ENCODE data around the gene PPP1R14D.

PPP1R14D gene

DNA sequence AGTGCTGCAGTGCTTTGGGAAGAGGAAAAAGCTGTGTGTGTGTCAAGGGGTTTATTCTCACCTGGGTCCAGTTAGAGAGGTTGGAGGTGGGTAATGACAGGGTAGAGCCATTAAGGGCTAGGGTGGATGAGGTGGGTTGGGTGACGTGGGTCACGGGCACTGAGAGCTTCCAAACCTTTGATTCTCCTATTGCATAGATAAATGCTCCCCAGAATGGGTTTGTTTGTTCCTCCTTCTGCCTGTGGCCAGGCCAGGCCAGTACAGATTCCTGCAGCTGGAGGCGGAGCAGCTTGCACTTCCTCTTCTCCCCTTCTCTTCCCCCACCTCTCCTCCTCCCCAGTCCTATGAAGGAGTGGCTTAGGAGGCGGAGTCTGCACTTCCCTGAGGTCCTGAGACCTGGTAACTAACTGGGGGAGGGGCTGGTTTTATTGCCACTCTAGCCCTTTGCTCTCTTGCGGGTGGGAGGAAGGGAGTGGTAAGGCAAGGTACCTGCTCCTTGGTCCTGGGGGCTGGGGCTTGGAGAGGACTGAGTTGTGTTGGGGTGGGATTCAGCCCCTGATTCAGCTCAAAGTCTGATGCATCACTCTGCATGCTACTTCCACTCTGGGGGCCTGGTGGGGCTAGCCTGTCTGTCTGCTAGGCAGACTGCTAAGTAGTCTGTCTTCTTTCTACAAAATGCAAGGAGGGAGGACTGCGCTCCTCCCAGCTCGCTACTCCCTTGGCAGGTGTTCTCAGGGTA, 18.9 kb upstream of the PPP1R14D start:
- Histone ChIP-seq H4K5ac (ENCODE audit: low read length) (no peak overlapping the region), H3K4me3 (ENCODE audit: low read length) (no peak overlapping the region)
- no CpG with 5 or more reads among the region's 7 CpGs for WGBS (ENCODE audit: extremely low coverage, insufficient coverage, low lambda C conversion rate)

DNA sequence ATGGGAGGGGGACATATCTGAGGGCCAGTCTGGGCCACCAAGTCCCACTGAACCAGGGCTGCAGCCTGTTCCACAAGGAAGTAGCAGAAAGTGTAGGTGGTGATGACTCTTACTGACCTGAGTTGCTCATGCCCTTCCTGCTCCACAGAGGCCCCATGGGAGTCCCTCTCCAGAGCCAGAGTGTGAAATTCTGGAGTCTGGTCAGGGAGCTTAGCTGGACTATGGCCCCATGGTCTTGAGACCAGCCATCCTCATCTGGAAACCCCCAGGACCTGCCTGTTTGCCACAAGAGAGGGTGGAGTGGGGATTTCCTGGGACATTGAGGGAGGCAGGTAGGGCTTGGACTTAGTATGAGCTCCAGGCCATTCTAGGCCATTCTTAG, 18.3 kb upstream of the PPP1R14D start:
- Histone ChIP-seq H3K23ac (ENCODE audit: low read length) (no peak overlapping the region), H2BK120ac (ENCODE audit: low read depth, low read length) (no peak overlapping the region), H2AK5ac (ENCODE audit: low read length) (peak overlapping the region; percentile 58), H3K27ac (ENCODE audit: low read depth, low read length) (no peak overlapping the region), H4K5ac (ENCODE audit: low read length) (no peak overlapping the region), H3K4ac (ENCODE audit: low read depth, low read length) (no peak overlapping the region), H2BK15ac (replicated peaks; ENCODE audit: low read depth) (no peak overlapping the region), H2BK5ac (ENCODE audit: low read length) (no peak overlapping the region), H3K56ac (ENCODE audit: low read length) (peak overlapping the region; percentile 11), H3K18ac (ENCODE audit: low read length) (no peak overlapping the region), H3K27me3 (ENCODE audit: insufficient read depth, low read length, poor library complexity) (no peaks in the 10 kb centered on the region), H3K9ac (ENCODE audit: low read length) (no peak overlapping the region), H3K79me1 (ENCODE audit: low read length) (peaks cover 25% of the 10 kb centered on the region), H3K4me2 (ENCODE audit: low read length) (peak overlapping the region; percentile 29), H4K8ac (ENCODE audit: low read depth, low read length) (no peak overlapping the region), H3K36me3 (ENCODE audit: control insufficient read depth, insufficient read depth, low read length) (peaks cover 1% of the 10 kb centered on the region), H3K4me1 (ENCODE audit: control insufficient read depth, low read depth, low read length) (peaks cover 20% of the 10 kb centered on the region), H3K4me3 (ENCODE audit: low read length) (no peak overlapping the region), H3K79me2 (ENCODE audit: control insufficient read depth, insufficient read depth, low read length) (peaks cover 31% of the 10 kb centered on the region)
- no peak for DNase-seq

More for the DNA sequence above, 18.9 kb upstream of the PPP1R14D start:
- H3K4ac ChIP-seq (ENCODE audit: low read depth, low read length), result no peak overlapping the region
- no peak overlapping the region for H3K18ac ChIP-seq (ENCODE audit: low read length)
- H3K4me2 ChIP-seq (ENCODE audit: low read length), result peak overlapping the region; percentile 29
- H3K79me1 ChIP-seq (ENCODE audit: low read length), result peaks cover 25% of the 10 kb centered on the region
- no peaks in the 10 kb centered on the region for H3K27me3 ChIP-seq (ENCODE audit: insufficient read depth, low read length, poor library complexity)
- H2AK5ac ChIP-seq (ENCODE audit: low read length), result peak overlapping the region; percentile 58
- H3K36me3 ChIP-seq (ENCODE audit: control insufficient read depth, insufficient read depth, low read length), result peaks cover 1% of the 10 kb centered on the region
- H2BK5ac ChIP-seq (ENCODE audit: low read length), result no peak overlapping the region
- peak overlapping the region; percentile 60 for H3K56ac ChIP-seq (ENCODE audit: low read length)
- H3K23ac ChIP-seq (ENCODE audit: low read length), result no peak overlapping the region
- peaks cover 31% of the 10 kb centered on the region for H3K79me2 ChIP-seq (ENCODE audit: control insufficient read depth, insufficient read depth, low read length)
- peak; percentile 94 for DNase-seq
- no peak overlapping the region for H4K8ac ChIP-seq (ENCODE audit: low read depth, low read length)
- H3K9ac ChIP-seq (ENCODE audit: low read length), result peak overlapping the region; percentile 38
- H3K4me1 ChIP-seq (ENCODE audit: control insufficient read depth, low read depth, low read length), result peaks cover 20% of the 10 kb centered on the region
- no peak overlapping the region for H3K27ac ChIP-seq (ENCODE audit: low read depth, low read length)
- H2BK120ac ChIP-seq (ENCODE audit: low read depth, low read length), result no peak overlapping the region
- no peak overlapping the region for H2BK15ac ChIP-seq (replicated peaks; ENCODE audit: low read depth)

DNA sequence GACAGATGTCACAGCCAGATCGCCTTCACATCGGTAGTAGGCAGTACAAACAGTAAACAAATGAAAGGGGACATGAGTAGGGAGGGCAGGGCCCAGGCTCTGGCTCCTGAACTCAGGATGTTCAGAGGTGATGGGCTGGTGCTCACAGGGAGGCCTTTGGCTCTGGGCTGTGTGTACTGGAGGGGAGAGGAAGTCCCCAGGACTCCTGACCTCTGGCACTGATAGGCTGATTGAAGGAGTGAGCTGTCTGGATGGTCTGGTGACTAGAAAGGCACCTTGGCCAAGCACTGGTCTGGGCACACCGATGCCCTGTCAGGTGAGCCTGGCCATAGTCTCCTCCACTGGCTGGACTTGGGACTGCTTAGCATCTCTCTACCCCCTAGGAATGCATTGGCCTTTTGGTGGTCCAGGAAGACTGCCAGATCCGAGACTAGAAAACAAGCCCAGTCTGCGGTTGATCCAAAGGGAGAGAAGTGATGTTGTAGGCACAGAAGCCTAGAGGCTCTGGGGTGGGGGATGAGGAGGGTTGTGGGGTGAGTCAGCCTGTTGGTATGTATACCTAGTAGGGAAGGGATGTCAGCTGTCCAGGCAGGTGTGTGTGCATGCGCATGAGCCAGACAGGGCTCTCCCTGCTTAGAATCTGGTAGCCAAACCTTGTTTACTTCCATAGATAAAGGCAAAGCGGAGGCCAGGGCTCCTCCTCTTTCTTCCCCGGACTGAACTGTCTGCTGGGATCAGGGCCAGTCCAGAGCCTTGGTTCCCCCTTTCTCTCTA, 17.2 kb upstream of the PPP1R14D start:
- peaks cover 20% of the 10 kb centered on the region for H3K4me1 ChIP-seq (ENCODE audit: control insufficient read depth, low read depth, low read length)
- no peak overlapping the region for H4K5ac ChIP-seq (ENCODE audit: low read length)
- no peak overlapping the region for H2BK5ac ChIP-seq (ENCODE audit: low read length)
- H2BK15ac ChIP-seq (replicated peaks; ENCODE audit: low read depth), result no peak overlapping the region
- H3K79me1 ChIP-seq (ENCODE audit: low read length), result peaks cover 25% of the 10 kb centered on the region
- peak overlapping the region; percentile 57 for H3K4me2 ChIP-seq (ENCODE audit: low read length)
- no peak overlapping the region for H2BK120ac ChIP-seq (ENCODE audit: low read depth, low read length)
- no peak overlapping the region for H4K8ac ChIP-seq (ENCODE audit: low read depth, low read length)
- peak; percentile 89 for DNase-seq
- H3K4me3 ChIP-seq (ENCODE audit: low read length), result no peak overlapping the region
- peak overlapping the region; percentile 62 for H3K56ac ChIP-seq (ENCODE audit: low read length)
- no peak overlapping the region for H3K4ac ChIP-seq (ENCODE audit: low read depth, low read length)
- no peak overlapping the region for H2AK5ac ChIP-seq (ENCODE audit: low read length)
- no peak overlapping the region for H3K23ac ChIP-seq (ENCODE audit: low read length)
- H3K27ac ChIP-seq (ENCODE audit: low read depth, low read length), result no peak overlapping the region
- H3K79me2 ChIP-seq (ENCODE audit: control insufficient read depth, insufficient read depth, low read length), result peaks cover 31% of the 10 kb centered on the region
- no peak overlapping the region for H3K18ac ChIP-seq (ENCODE audit: low read length)
- H3K27me3 ChIP-seq (ENCODE audit: insufficient read depth, low read length, poor library complexity), result no peaks in the 10 kb centered on the region
- H3K9ac ChIP-seq (ENCODE audit: low read length), result peak overlapping the region; percentile 25
- no CpG with 5 or more reads among the region's 8 CpGs for WGBS (ENCODE audit: extremely low coverage, insufficient coverage, low lambda C conversion rate)
- peaks cover 1% of the 10 kb centered on the region for H3K36me3 ChIP-seq (ENCODE audit: control insufficient read depth, insufficient read depth, low read length)

DNA sequence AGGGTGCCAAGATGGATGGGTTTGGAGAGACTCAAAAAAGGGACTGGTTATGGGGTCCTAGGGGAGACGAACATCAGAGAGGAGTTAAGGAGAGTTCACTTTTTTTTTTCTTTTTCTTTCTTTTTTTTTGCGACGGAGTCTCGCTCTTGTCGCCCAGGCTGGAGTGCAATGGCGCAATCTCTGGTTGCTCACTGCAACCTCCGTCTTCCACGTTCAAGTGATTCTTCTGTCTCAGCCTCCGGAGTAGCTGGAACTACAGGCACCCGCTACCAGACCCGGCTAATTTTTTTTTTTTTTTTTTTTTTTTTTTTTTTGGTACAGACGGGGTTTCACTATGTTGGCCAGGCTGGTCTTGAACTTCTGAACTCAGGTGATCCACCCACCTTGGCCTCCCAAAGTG, 16.5 kb upstream of the PPP1R14D start:
- H3K56ac ChIP-seq (ENCODE audit: low read length), result peak overlapping the region; percentile 97
- no CpG with 5 or more reads among the region's 12 CpGs for WGBS (ENCODE audit: extremely low coverage, insufficient coverage, low lambda C conversion rate)
- no peak overlapping the region for H2BK5ac ChIP-seq (ENCODE audit: low read length)
- DNase-seq, result no peak
- H3K79me1 ChIP-seq (ENCODE audit: low read length), result peaks cover 25% of the 10 kb centered on the region
- H3K27ac ChIP-seq (ENCODE audit: low read depth, low read length), result no peak overlapping the region
- H3K18ac ChIP-seq (ENCODE audit: low read length), result no peak overlapping the region
- H3K4me3 ChIP-seq (ENCODE audit: low read length), result peak overlapping the region; percentile 79
- H3K27me3 ChIP-seq (ENCODE audit: insufficient read depth, low read length, poor library complexity), result no peaks in the 10 kb centered on the region
- peak overlapping the region; percentile 99 for H3K4me2 ChIP-seq (ENCODE audit: low read length)
- peaks cover 31% of the 10 kb centered on the region for H3K79me2 ChIP-seq (ENCODE audit: control insufficient read depth, insufficient read depth, low read length)
- H3K4ac ChIP-seq (ENCODE audit: low read depth, low read length), result no peak overlapping the region
- no peak overlapping the region for H2BK120ac ChIP-seq (ENCODE audit: low read depth, low read length)
- peak overlapping the region; percentile 94 for H3K9ac ChIP-seq (ENCODE audit: low read length)
- peaks cover 1% of the 10 kb centered on the region for H3K36me3 ChIP-seq (ENCODE audit: control insufficient read depth, insufficient read depth, low read length)
- H4K8ac ChIP-seq (ENCODE audit: low read depth, low read length), result no peak overlapping the region
- no peak overlapping the region for H4K5ac ChIP-seq (ENCODE audit: low read length)
- H2AK5ac ChIP-seq (ENCODE audit: low read length), result no peak overlapping the region
- H3K4me1 ChIP-seq (ENCODE audit: control insufficient read depth, low read depth, low read length), result peaks cover 20% of the 10 kb centered on the region
- H2BK15ac ChIP-seq (replicated peaks; ENCODE audit: low read depth), result no peak overlapping the region
- no peak overlapping the region for H3K23ac ChIP-seq (ENCODE audit: low read length)

DNA sequence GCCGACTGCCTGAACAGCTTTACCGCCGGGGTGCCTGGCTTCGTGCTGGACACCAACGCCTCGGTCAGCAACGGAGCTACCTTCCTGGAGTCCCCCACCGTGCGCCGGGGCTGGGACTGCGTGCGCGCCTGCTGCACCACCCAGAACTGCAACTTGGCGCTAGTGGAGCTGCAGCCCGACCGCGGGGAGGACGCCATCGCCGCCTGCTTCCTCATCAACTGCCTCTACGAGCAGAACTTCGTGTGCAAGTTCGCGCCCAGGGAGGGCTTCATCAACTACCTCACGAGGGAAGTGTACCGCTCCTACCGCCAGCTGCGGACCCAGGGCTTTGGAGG, 16.2 kb upstream of the PPP1R14D start:
- no peak overlapping the region for H3K23ac ChIP-seq (ENCODE audit: low read length)
- H3K9ac ChIP-seq (ENCODE audit: low read length), result peak overlapping the region; percentile 94
- H2BK120ac ChIP-seq (ENCODE audit: low read depth, low read length), result peak overlapping the region; percentile 19
- WGBS (ENCODE audit: extremely low coverage, insufficient coverage, low lambda C conversion rate), result no CpG with 5 or more reads among the region's 28 CpGs
- H3K79me2 ChIP-seq (ENCODE audit: control insufficient read depth, insufficient read depth, low read length), result peaks cover 31% of the 10 kb centered on the region
- H2AK5ac ChIP-seq (ENCODE audit: low read length), result no peak overlapping the region
- H3K4ac ChIP-seq (ENCODE audit: low read depth, low read length), result no peak overlapping the region
- no peaks in the 10 kb centered on the region for H3K27me3 ChIP-seq (ENCODE audit: insufficient read depth, low read length, poor library complexity)
- peaks cover 1% of the 10 kb centered on the region for H3K36me3 ChIP-seq (ENCODE audit: control insufficient read depth, insufficient read depth, low read length)
- peaks cover 20% of the 10 kb centered on the region for H3K4me1 ChIP-seq (ENCODE audit: control insufficient read depth, low read depth, low read length)
- peak overlapping the region; percentile 99 for H3K4me2 ChIP-seq (ENCODE audit: low read length)
- no peak overlapping the region for H4K8ac ChIP-seq (ENCODE audit: low read depth, low read length)
- H3K56ac ChIP-seq (ENCODE audit: low read length), result peak overlapping the region; percentile 97
- no peak overlapping the region for H2BK5ac ChIP-seq (ENCODE audit: low read length)
- H3K79me1 ChIP-seq (ENCODE audit: low read length), result peaks cover 25% of the 10 kb centered on the region
- no peak overlapping the region for H4K5ac ChIP-seq (ENCODE audit: low read length)
- no peak overlapping the region for H3K27ac ChIP-seq (ENCODE audit: low read depth, low read length)
- H3K18ac ChIP-seq (ENCODE audit: low read length), result peak overlapping the region; percentile 21
- H3K4me3 ChIP-seq (ENCODE audit: low read length), result peak overlapping the region; percentile 79
- peak; percentile 47 for DNase-seq
- H2BK15ac ChIP-seq (replicated peaks; ENCODE audit: low read depth), result no peak overlapping the region
